H1 (cell line): Measurements from ENCODE around the gene INTS2. TPM values are rescaled to one million over a fixed set of nuclear protein-coding genes. Genes with fewer than 3 reads are reported as not detected.

Source experiments
- CTCF ChIA-PET: fragments of 300-600 bp; sonication (Branson Sonifier 250); formaldehyde crosslinking; loops from one replicate; lab custom pipeline; 2021; ENCODE audit not compliant: partially characterized antibody; lab: Charles Lee
- POLR2A ChIA-PET: fragments of 300-600 bp; sonication (Branson Sonifier 250); formaldehyde crosslinking; loops from one replicate; lab custom pipeline; 2021; ENCODE audit warnings: inconsistent platforms; ENCODE audit not compliant: partially characterized antibody; lab: Charles Lee
- DNase-seq, 2 experiments: peaks; one replicate each; pipeline versions ENCODE4 v3.0.0 to v3.0.0-alpha.2; 2010 to 2022; ENCODE audit warnings: low spot score in 2 of 2, low read depth in 1 of 2, mixed read lengths in 1 of 2
- FAIRE-seq: peaks from 2 replicates; lab custom pipeline; 2011; peaks lifted over from hg19 to GRCh38; lab: Jason Lieb, UNC
- H2AFZ ChIP-seq: 2 replicates; pipeline ENCODE4 v1.8.1; 2012; ENCODE audit warnings: low read length, inconsistent platforms
- H2AK5ac ChIP-seq: 2 replicates; pipeline ENCODE4 v1.6.1; 2013; ENCODE audit warnings: low read depth, low read length
- H2BK120ac ChIP-seq: replicated peaks from 2 replicates; pipeline ENCODE3; 2013; ENCODE audit warnings: low read depth, low read length, inconsistent platforms
- H2BK12ac ChIP-seq: 2 replicates; pipeline ENCODE4 v1.6.1; 2013; ENCODE audit warnings: low read depth, low read length
- H2BK15ac ChIP-seq: 2 replicates; pipeline ENCODE4 v1.6.1; 2013; ENCODE audit warnings: low read length
- H2BK20ac ChIP-seq: 2 replicates; pipeline ENCODE4 v1.6.1; 2013; ENCODE audit warnings: low read length
- H2BK5ac ChIP-seq: 2 replicates; pipeline ENCODE4 v1.6.1; 2013; ENCODE audit warnings: low read depth, low read length
- H3K14ac ChIP-seq: 2 replicates; pipeline ENCODE4 v1.6.1; 2013; ENCODE audit warnings: inconsistent platforms; ENCODE audit not compliant: insufficient read length
- H3K18ac ChIP-seq: 2 replicates; pipeline ENCODE4 v1.6.1; 2013; ENCODE audit warnings: low read length; ENCODE audit errors: extremely low read depth
- H3K23ac ChIP-seq: 2 replicates; pipeline ENCODE4 v1.6.1; 2013; ENCODE audit warnings: inconsistent platforms; ENCODE audit not compliant: insufficient read length
- H3K23me2 ChIP-seq: 2 replicates; pipeline ENCODE4 v1.6.1; 2013; ENCODE audit warnings: low read depth, low read length
- H3K27ac ChIP-seq: 2 replicates; pipeline ENCODE4 v1.6.1; 2011; ENCODE audit warnings: low read depth, low read length, inconsistent platforms
- H3K27me3 ChIP-seq, 4 experiments: replicated peaks in 1 of 4; 1 replicate in 1 of 4; 2 replicates in 3 of 4; pipeline versions ENCODE4 v1.6.1 to v1.8.1; 2011 to 2013; ENCODE audit warnings: low read length in 3 of 4, mild to moderate bottlenecking in 3 of 4, inconsistent platforms in 2 of 4, mixed read lengths in 2 of 4, moderate library complexity in 1 of 4; ENCODE audit not compliant: control insufficient read depth in 3 of 4, insufficient read depth in 3 of 4; ENCODE audit errors: extremely low read depth in 1 of 4
- H3K36me3 ChIP-seq, 4 experiments: 2 replicates each; pipeline versions ENCODE4 v1.6.1 to v1.8.1; 2011 to 2013; ENCODE audit warnings: mild to moderate bottlenecking in 4 of 4, low read length in 3 of 4, moderate library complexity in 2 of 4, control low read depth in 1 of 4, inconsistent platforms in 1 of 4; ENCODE audit not compliant: insufficient read depth in 4 of 4, control insufficient read depth in 2 of 4
- H3K4ac ChIP-seq: replicated peaks from 2 replicates; pipeline ENCODE3; 2013; ENCODE audit warnings: low read length, low read depth, mixed read lengths, inconsistent platforms; ENCODE audit not compliant: insufficient read length
- H3K4me1 ChIP-seq, 4 experiments: replicated peaks in 1 of 4; 1 replicate in 1 of 4; 2 replicates in 3 of 4; pipeline versions ENCODE4 v1.6.1 to v1.8.1; 2011 to 2013; ENCODE audit warnings: low read length in 3 of 4, inconsistent platforms in 2 of 4, mixed read lengths in 1 of 4; ENCODE audit not compliant: insufficient read depth in 4 of 4, control insufficient read depth in 3 of 4
- H3K4me2 ChIP-seq, 2 experiments: 2 replicates each; pipeline versions ENCODE4 v1.6.1 to v1.8.1; 2011 to 2013; ENCODE audit warnings: low read depth in 2 of 2, low read length in 2 of 2, control low read depth in 1 of 2, inconsistent platforms in 1 of 2, mild to moderate bottlenecking in 1 of 2; ENCODE audit not compliant: insufficient read depth in 1 of 2
- H3K4me3 ChIP-seq, 4 experiments: fragments of 200-600, 300-600 bp in 1 of 4; sonication (generic), shearing (Covaris generic), sonication (Bioruptor Twin) in 1 of 4; 2 replicates each; pipeline versions ENCODE4 v1.5.1 to v1.8.1; 2011 to 2016; ENCODE audit warnings: low read length in 4 of 4, low read depth in 3 of 4, control low read depth in 2 of 4, inconsistent platforms in 2 of 4, mild to moderate bottlenecking in 2 of 4, mixed read lengths in 1 of 4, moderate library complexity in 1 of 4; ENCODE audit not compliant: insufficient read depth in 2 of 4; ENCODE audit errors: extremely low read depth in 1 of 4
- H3K56ac ChIP-seq: replicated peaks from 2 replicates; pipeline ENCODE3; 2013; ENCODE audit warnings: low read depth, mild to moderate bottlenecking, mixed read lengths, low read length, inconsistent platforms; ENCODE audit not compliant: insufficient read length
- H3K79me1 ChIP-seq: 2 replicates; pipeline ENCODE4 v1.6.1; 2013; ENCODE audit warnings: low read depth, low read length, control low read depth
- H3K79me2 ChIP-seq, 2 experiments: 2 replicates each; pipeline versions ENCODE4 v1.6.1 to v1.8.1; 2012 to 2013; ENCODE audit warnings: low read length in 2 of 2, mild to moderate bottlenecking in 2 of 2, inconsistent platforms in 1 of 2; ENCODE audit not compliant: insufficient read depth in 2 of 2, control insufficient read depth in 1 of 2
- H3K9ac ChIP-seq, 4 experiments: replicated peaks in 1 of 4; 1 replicate in 1 of 4; 2 replicates in 3 of 4; pipeline versions ENCODE4 v1.6.1 to v1.8.1; 2011 to 2013; ENCODE audit warnings: low read depth in 3 of 4, low read length in 3 of 4, control low read depth in 2 of 4, mild to moderate bottlenecking in 2 of 4, moderate library complexity in 2 of 4, inconsistent platforms in 1 of 4; ENCODE audit errors: extremely low read depth in 1 of 4
- H3K9me3 ChIP-seq, 2 experiments: 2 replicates each; pipeline versions ENCODE4 v1.6.1 to v1.8.1; 2012 to 2013; ENCODE audit warnings: mild to moderate bottlenecking in 2 of 2, moderate library complexity in 2 of 2, control low read depth in 1 of 2, inconsistent platforms in 1 of 2, low read depth in 1 of 2, low read length in 1 of 2, mixed read lengths in 1 of 2; ENCODE audit not compliant: insufficient read depth in 2 of 2
- H4K20me1 ChIP-seq, 2 experiments: replicated peaks in 1 of 2; 2 replicates each; pipeline versions ENCODE3 to v1.8.1; 2011 to 2013; ENCODE audit warnings: inconsistent platforms in 2 of 2, low read length in 2 of 2, mild to moderate bottlenecking in 1 of 2; ENCODE audit not compliant: insufficient read depth in 2 of 2, control insufficient read depth in 1 of 2
- H4K5ac ChIP-seq: 2 replicates; pipeline ENCODE4 v1.6.1; 2013; ENCODE audit warnings: low read length, low read depth, mixed read lengths, inconsistent platforms; ENCODE audit not compliant: insufficient read length
- H4K8ac ChIP-seq: 2 replicates; pipeline ENCODE4 v1.8.0; 2013; ENCODE audit warnings: mild to moderate bottlenecking, moderate library complexity, low read length, inconsistent platforms; ENCODE audit not compliant: insufficient read depth; ENCODE audit errors: extremely low read depth
- H4K91ac ChIP-seq: replicated peaks from 2 replicates; pipeline ENCODE3; 2013; ENCODE audit warnings: low read length, mixed read lengths, inconsistent platforms; ENCODE audit not compliant: insufficient read length
- BACH1 ChIP-seq: IDR thresholded peaks from 2 replicates; pipeline ENCODE4 v1.6.1; 2012; ENCODE audit warnings: low read length, improper control_type of control experiment
- JUN ChIP-seq: IDR thresholded peaks from 2 replicates; pipeline ENCODE4 v1.6.1; 2011; ENCODE audit warnings: low read depth, mild to moderate bottlenecking, improper control_type of control experiment, low read length
- JUND ChIP-seq: IDR thresholded peaks from 2 replicates; pipeline ENCODE4 v1.6.1; 2011; ENCODE audit warnings: mild to moderate bottlenecking, improper control_type of control experiment, low read length
- KDM4A ChIP-seq: IDR thresholded peaks from one replicate; pipeline ENCODE4 v1.7.1; 2012; ENCODE audit warnings: low read depth, mild to moderate bottlenecking, moderate library complexity, low read length, inconsistent platforms; ENCODE audit not compliant: severe bottlenecking
- RAD21 ChIP-seq, 2 experiments: IDR thresholded peaks in 1 of 2; conservative IDR thresholded peaks in 1 of 2; 2 replicates each; pipeline ENCODE4 v1.6.1; 2011; ENCODE audit warnings: low read depth in 2 of 2, low read length in 2 of 2, improper control_type of control experiment in 1 of 2, inconsistent platforms in 1 of 2, mild to moderate bottlenecking in 1 of 2, moderate library complexity in 1 of 2
- RNF2 ChIP-seq: fragments of 200-900, 300-1000 bp; sonication (generic); IDR thresholded peaks from 2 replicates; pipeline ENCODE4 v1.7.1; 2016; ENCODE audit warnings: borderline replicate concordance, low read depth, mild to moderate bottlenecking, antibody characterized with exemption, low read length; ENCODE audit not compliant: poor library complexity, severe bottlenecking; ENCODE audit errors: missing control alignments
- WGBS, 2 experiments: shearing (Covaris generic) in 1 of 2; methylation state at CpG; one replicate each; pipeline versions ENCODE4 v1.1.6 to v1.1.7; 2013 to 2015; ENCODE audit warnings: low lambda C conversion rate in 2 of 2, mixed read lengths in 2 of 2, inconsistent platforms in 1 of 2, low coverage in 1 of 2, missing lambda C conversion rate in 1 of 2; ENCODE audit not compliant: insufficient replicate concordance in 2 of 2, insufficient coverage in 1 of 2, insufficient read length in 1 of 2; ENCODE audit errors: extremely low coverage in 1 of 2, missing lambda C conversion rate in 1 of 2; 5-methylcytosine and 5-hydroxymethylcytosine counted together
- polyA plus RNA-seq, 7 experiments: library from polyadenylated mRNA; depleted of rRNA in 3 of 7; stranded (reverse) in 5 of 7; unstranded in 2 of 7; fragments of >200 nt in 5 of 7; fragments of 200-250 nt in 2 of 7; gene quantifications; 1 replicate in 5 of 7; 2 replicates in 1 of 7; 4 replicates in 1 of 7; pipeline versions ENCODE4 v1.2.1 to v1.2.3, GENCODE V29; 2011 to 2013; ENCODE audit warnings: missing spikeins in 2 of 7, mixed read lengths in 2 of 7
- total RNA-seq: library from RNA; stranded (reverse); fragmentation: NEBNext Ultra II Directional; extraction: Animal tissue kit (Norgen Biotek cat#: 25700); gene quantifications from 2 replicates; pipeline ENCODE4 v1.2.1, GENCODE V29; 2021
- TF ChIP-seq, protein P1 (sequence below): IDR thresholded peaks from 2 replicates; pipeline ENCODE4 v1.6.1; 2012; ENCODE audit warnings: low read length, inconsistent platforms

Gene INTS2
- total and polyA plus RNA-seq, 2 of the 8 experiments (the other 6 are each of a cell fraction or from before 2014, with no cell fraction given), result 9.4 to 21.8 TPM

DNA sequence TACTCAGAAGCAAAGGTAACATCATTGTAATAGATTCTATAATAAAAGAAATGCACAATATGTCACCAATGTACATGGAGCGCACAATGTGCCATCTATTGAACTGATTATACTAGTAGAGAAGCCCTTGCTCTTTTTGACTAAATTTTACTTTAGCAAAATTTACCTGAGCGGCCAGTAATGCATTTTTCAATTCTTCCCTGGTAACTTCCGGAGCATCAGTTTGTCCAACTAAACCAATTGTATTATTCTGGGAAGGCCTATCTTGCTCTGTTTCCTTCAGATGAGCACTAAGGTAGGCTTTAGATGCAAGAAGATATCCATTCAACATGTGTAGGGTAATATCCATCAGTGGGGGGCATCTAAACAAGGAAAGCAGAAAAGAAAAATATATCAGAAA is 55.7 kb downstream of the INTS2 start:
- WGBS, 2 experiments, result 100% methylated on average over 3 of the region's 3 CpGs; no CpG with 5 or more reads in 1 of the 2 experiments

More for the DNA sequence above, 55.7 kb downstream of the INTS2 start:
- Histone ChIP-seq H3K23ac (no peak overlapping the region), H2BK20ac (no peak overlapping the region), H3K18ac (no peak overlapping the region), H3K9me3 (no peaks in the 10 kb centered on the region), H3K4me1 (no peaks in the 10 kb centered on the region), H3K79me2 (no peaks in the 10 kb centered on the region), H3K79me1 (no peaks in the 10 kb centered on the region), H4K20me1 (no peaks in the 10 kb centered on the region), H3K23me2 (no peaks in the 10 kb centered on the region), H2BK12ac (no peak overlapping the region), H3K27ac (no peak overlapping the region), H3K4me3 (no peak overlapping the region), H2BK5ac (no peak overlapping the region), H2BK120ac (no peak overlapping the region), H3K4me2 (no peak overlapping the region), H3K9ac (no peak overlapping the region), H2AFZ (no peak overlapping the region), H2BK15ac (no peak overlapping the region), H3K56ac (no peak overlapping the region), H3K14ac (no peak overlapping the region), H3K36me3 (peaks cover 0 to 30% (median 12%) of the 10 kb centered on the region in 4 experiments; a peak in 6 of 8 replicates), H4K91ac (no peak overlapping the region), H3K4ac (no peak overlapping the region), H4K8ac (no peak overlapping the region), H2AK5ac (no peak overlapping the region), H3K27me3 (peaks cover 0 to 1% (median 0%) of the 10 kb centered on the region in 4 experiments; a peak in 1 of 7 replicates), H4K5ac (no peak overlapping the region)
- DNase-seq (no peak), FAIRE-seq (no peak)
- ChIA-PET CTCF (no interaction called here), POLR2A (interaction anchor here (1.4 to 1.8 kb wide), 2 partner anchors 8 to 10 kb away, joined by 4 read pairs; partner anchors contain the start of gene BRIP1)
- TF ChIP-seq JUND, result no peak
- TF ChIP-seq JUN, result no peak
- no peak for TF ChIP-seq RAD21 (IDR thresholded peaks at IDR 0.05 in 1 of 2, conservative IDR thresholded peaks at IDR 0.05 in 1 of 2; ENCODE audit: low read depth in 2 of 2, low read length in 2 of 2)
- no peak for TF ChIP-seq BACH1
- TF ChIP-seq, protein P1, sequence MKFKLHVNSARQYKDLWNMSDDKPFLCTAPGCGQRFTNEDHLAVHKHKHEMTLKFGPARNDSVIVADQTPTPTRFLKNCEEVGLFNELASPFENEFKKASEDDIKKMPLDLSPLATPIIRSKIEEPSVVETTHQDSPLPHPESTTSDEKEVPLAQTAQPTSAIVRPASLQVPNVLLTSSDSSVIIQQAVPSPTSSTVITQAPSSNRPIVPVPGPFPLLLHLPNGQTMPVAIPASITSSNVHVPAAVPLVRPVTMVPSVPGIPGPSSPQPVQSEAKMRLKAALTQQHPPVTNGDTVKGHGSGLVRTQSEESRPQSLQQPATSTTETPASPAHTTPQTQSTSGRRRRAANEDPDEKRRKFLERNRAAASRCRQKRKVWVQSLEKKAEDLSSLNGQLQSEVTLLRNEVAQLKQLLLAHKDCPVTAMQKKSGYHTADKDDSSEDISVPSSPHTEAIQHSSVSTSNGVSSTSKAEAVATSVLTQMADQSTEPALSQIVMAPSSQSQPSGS, result no peak
- no peak for TF ChIP-seq RNF2
- TF ChIP-seq KDM4A, result no peak
